ENCODE measurements around the gene DIS3L.
A peak's percentile ranks its signal among the peaks of the same experiment; 100 is the strongest.
"Not testable (repeated sequence)": the region's sequence is repeated elsewhere in the genome, so short reads cannot be mapped to it uniquely, and the experiment has no call there.

The DIS3L gene

GRCh38 chr15:66293419-66294156, at the start of gene DIS3L:
DIS3L (plus strand) TSS chr15:66293568; CDS start chr15:66293597, 29 bp downstream.
- DNase-seq (ENCODE audit: low spot score) (peak; percentile 32), FAIRE-seq (no peak)

GRCh38 chr15:66245832-66246231, 47.5 kb upstream of the DIS3L start:
- DNase-seq (ENCODE audit: low spot score); FAIRE-seq: not testable (repeated sequence)

- FAIRE-seq (no peak), DNase-seq (ENCODE audit: low spot score) (no peak)
Measured at GRCh38 chr15:66246937-66247336, 46.4 kb upstream of the DIS3L start.

DNA sequence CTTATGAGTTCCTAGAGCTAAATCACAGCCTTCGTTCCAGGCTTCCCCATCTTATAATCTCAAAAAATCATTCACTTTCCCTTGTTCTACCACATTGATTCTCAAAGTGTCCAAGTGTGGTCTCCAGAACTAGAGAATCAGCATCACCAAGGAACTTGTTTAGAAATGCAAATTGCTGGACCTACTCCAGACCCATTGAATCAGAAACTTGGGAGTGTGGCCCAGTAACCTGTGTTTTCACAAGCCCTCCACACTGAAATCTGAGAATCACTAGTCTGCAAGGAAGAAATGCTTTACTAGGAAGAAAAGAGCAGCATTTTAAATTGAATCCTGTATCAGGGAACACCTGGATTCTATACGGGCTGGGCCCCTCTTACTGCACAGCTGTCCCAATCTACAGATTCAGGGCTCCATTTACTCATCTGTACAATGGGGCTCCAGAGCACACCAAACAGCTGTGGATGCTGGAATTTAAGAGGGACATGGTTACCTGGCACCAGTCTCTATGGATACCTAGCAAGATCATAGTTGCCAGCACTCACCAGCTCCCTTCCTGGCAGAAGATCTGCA, 43.7 kb upstream of the DIS3L start:
- FAIRE-seq (no peak), DNase-seq (ENCODE audit: low spot score) (no peak)

- no peak for DNase-seq (ENCODE audit: low spot score)
- FAIRE-seq, result no peak
Measured at GRCh38 chr15:66251065-66251789, 42.1 kb upstream of the DIS3L start.

- FAIRE-seq (no peak), DNase-seq (ENCODE audit: low spot score) (no peak)
Measured at GRCh38 chr15:66251790-66252684, 41.3 kb upstream of the DIS3L start.

GRCh38 chr15:66252685-66253417, 40.5 kb upstream of the DIS3L start:
- DNase-seq (ENCODE audit: low spot score), result no peak
- no peak for FAIRE-seq

- no peak for DNase-seq (ENCODE audit: low spot score)
- no peak for FAIRE-seq
Measured at GRCh38 chr15:66253418-66254088, 39.8 kb upstream of the DIS3L start, which contains the start of gene MEGF11. MEGF11 (minus strand) TSS chr15:66253750; CDS start chr15:66128403, 125,347 bp downstream.

DNA sequence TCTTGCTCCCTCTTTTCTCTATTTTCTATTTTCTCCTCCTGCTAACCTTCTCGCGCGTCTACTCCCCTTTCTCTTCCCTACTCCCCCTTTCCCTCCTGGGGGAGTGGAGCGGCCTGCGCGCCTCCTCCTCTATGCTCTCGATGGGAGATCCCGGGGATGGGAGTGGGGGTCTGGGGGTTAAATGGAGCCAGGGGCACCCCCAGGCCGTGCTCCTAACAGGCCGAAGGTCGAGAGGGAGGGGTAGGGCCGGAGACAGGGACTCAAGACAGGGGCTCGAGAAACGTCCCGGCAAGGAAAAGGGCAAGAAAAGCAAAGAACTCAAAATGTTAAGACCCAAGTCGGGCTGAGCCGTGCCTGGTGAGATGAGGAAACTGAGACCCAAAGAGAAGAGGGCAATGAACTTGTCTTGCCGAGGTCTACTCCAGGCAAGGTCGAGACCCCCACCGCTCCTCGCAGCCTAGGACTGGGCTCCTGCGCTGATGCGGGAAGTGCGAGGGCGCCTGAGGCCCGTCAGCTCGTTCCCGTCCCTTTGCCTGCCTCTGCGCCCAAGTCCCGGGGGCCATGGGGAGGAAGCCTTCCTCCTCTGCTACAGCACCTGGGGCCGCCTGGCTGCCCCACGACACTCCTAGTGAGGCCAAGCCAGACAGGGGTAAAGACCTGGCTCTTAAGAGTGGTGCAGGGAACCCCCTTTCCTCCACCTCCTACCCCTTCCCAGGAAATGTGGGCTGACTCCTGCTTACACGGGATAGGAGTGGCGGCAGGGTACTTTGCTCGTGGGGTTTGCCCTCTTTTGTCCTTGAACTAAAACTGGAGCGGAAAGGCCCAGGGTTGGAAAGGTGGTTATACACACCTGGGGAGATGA, 39.0 kb upstream of the DIS3L start:
- FAIRE-seq, result no peak
- DNase-seq (ENCODE audit: low spot score), result no peak

DNA sequence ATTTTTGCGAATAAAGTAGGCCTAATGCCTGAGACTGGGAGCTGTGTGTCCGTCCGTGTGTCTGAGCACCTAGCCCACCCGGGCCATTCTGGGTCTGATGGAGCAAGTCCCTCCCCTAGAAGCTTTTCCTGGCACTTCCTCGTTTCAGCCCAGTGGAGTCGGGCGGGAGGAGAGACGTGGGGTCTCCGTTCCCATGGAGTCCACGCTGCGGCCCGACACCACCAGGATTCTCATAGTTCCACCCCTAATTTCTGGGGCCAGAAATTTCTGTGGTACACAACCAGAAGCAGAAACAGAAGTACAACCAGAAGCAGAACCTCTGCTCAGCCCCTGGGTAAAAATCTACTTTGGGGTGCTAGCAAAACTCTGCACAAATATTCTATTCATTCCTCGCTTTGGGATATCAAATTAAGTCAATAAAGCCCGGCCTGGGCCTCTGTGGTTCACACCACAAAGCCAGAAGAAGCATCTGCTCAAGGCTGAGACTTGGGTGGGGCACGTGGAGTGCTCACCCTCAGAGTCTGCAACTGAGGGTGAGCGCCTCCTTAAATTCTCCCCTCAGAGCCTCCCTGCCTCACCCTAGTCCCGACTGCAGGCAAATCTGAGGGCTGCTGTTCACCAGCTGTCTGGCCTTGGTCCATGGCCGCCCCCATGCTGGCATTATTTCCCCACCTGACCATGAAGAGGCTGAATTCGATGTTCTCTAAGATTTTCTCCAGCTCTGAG, 38.3 kb upstream of the DIS3L start:
- FAIRE-seq, result no peak
- no peak for DNase-seq (ENCODE audit: low spot score)

GRCh38 chr15:66256692-66257091, 36.7 kb upstream of the DIS3L start:
- FAIRE-seq, result no peak
- no peak for DNase-seq (ENCODE audit: low spot score)

GRCh38 chr15:66261056-66261455, 32.3 kb upstream of the DIS3L start:
- DNase-seq (ENCODE audit: low spot score) (no peak), FAIRE-seq (no peak)

DNA sequence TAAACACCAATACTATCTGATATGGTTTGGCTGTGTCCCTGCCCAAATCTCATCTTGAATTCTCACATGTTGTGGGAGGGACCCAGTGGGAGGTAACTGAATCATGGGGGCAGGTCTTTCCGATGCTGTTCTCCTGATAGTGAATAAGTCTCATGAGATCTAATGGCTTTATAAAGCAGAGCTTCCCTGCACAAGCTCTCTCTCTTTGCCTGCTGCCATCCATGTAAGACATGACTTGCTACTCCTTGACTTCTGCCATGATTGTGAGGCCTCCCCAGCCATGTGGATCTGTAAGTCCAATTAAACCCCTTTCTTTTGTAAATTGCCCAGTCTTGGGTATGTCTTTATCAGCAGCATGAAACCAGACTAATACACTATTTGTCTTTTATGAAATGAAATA, 30.5 kb upstream of the DIS3L start:
- not testable (repeated sequence) for DNase-seq (ENCODE audit: low spot score); FAIRE-seq

- FAIRE-seq (no peak), DNase-seq (ENCODE audit: low spot score) (no peak)
Measured at GRCh38 chr15:66264859-66265513, 28.4 kb upstream of the DIS3L start.

DNA sequence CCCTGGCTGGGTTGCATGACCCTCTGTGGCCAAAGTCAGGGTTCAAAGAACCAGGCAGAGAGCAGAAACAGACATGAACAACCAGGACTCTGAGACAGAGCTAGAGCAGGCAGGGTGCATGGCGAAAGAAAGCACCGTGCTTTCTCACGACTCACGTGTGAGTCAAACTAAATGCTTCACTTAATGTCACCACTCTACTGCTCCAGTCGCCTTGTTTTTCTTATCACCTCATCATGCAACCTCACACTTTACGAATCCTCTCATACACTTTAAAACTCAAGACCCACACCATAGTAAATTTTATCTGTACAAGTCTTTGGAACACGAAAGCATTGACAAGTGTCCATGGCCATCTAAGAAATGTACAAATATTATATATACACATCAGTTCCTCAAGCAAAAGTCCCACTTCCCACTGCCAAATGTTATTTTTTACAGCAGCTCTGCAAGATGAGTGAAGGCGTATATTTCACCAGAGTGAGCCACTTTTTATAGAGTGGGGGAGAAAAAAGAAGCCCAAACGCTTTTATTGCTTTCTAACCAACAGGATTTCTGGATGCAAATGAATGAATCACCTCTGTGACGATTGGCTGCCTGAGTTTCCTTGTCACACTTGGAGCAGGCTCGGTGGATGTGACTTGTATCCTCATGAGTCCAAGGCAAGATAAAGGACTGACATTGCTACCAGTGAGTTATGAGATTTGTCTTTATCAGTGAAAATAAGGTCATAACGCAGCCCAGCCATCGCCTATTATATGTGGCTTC, 23.9 kb upstream of the DIS3L start:
- FAIRE-seq, result peak; percentile 65
- DNase-seq (ENCODE audit: low spot score), result peak; percentile 41

DNA sequence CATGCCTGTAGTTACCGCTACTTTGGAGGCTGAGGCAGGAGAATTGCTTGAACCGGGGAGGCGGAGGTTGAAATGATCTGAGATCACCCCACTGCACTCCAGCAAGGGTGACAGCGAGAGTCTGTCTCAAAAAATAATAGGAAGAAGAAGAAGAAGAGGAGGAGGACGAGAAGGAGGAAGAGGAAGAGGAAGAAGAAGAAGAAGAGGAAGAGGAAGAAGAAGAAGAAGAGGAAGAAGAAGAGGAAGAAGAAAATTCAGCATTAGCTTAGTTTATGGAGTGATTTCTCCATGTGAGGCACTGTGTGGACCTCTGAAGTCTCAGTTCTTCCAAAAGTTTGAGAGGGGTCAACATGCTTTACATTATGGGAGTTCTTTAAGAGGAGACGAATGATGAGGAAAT, 22.4 kb upstream of the DIS3L start:
- DNase-seq (ENCODE audit: low spot score) (no peak), FAIRE-seq (no peak)

DNA sequence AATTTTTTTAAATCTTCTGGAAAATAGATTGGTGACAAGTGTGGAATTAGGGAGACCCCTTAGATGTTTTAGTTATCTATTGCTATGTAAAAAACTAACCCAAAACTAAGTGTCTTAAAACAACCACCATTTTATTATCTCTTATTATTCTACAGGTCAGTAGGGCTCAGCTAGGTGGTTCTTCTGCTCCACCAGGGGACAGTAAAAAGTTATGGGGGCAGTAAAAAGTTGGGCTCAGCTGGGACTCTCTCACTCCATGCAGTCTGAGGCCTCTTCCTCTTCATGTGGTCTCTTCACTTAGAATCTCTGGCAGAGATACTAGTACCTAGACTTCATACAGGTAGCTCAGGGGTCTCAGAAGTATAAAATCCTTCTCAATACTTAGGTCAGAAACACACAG, 18.0 kb upstream of the DIS3L start:
- FAIRE-seq, result no peak

More for the DNA sequence above, 18.0 kb upstream of the DIS3L start:
- no peak for DNase-seq (ENCODE audit: low spot score)

Data from RCC 7860 (cell line).